PC-3 (cell line): ENCODE results near the gene RASGRP3. TPM values are rescaled to one million over a fixed set of nuclear protein-coding genes. Genes with fewer than 3 reads are reported as not detected.
"Not testable (repeated sequence)": the region's sequence is repeated elsewhere in the genome, so short reads cannot be mapped to it uniquely, and the experiment has no call there.

Experiments used
- ATAC-seq: fragments of 200-7000 bp; cut with Tn5 transposase; 2 replicates; pipeline ENCODE4 v1.9.1; 2020; ENCODE audit warnings: mild to moderate bottlenecking, moderate library complexity
- BruUV-seq: library from RNA; stranded (reverse); fragments of 400-500 nt; replicated peaks from 2 replicates; lab custom pipeline; 2021; lab: Mats Ljungman, UMichigan
- CTCF ChIA-PET: fragments of 300-600 bp; sonication (Branson Sonifier 250); formaldehyde crosslinking; loops from one replicate; lab custom pipeline; 2022; ENCODE audit warnings: antibody characterized with exemption; lab: Charles Lee
- POLR2A ChIA-PET: fragments of 300-600 bp; sonication (Branson Sonifier 250); formaldehyde crosslinking; loops from one replicate; lab custom pipeline; 2022; ENCODE audit warnings: antibody characterized with exemption; ENCODE audit not compliant: unreplicated experiment; lab: Charles Lee
- DNase-seq: peaks from one replicate; pipeline ENCODE4 v3.0.0-alpha.2; 2015
- H2AFZ ChIP-seq: fragments of 300-600 bp; sonication (generic); 2 replicates; pipeline ENCODE4 v1.6.0; 2016; ENCODE audit warnings: antibody characterized with exemption, low read length
- H3F3A ChIP-seq: fragments of 300-600 bp; sonication (generic); one replicate; pipeline ENCODE4 v1.6.0; 2017; ENCODE audit warnings: antibody characterized with exemption, low read length, control low read depth, mild to moderate bottlenecking; ENCODE audit not compliant: unreplicated experiment
- H3K27ac ChIP-seq: fragments of 300-600 bp; sonication (generic); 2 replicates; pipeline ENCODE4 v1.5.1; 2016; ENCODE audit warnings: mild to moderate bottlenecking, low read length
- H3K27me3 ChIP-seq: fragments of 300-600 bp; sonication (generic); 2 replicates; pipeline ENCODE4 v1.6.1; 2016; ENCODE audit warnings: low read length, mixed read lengths
- H3K36me3 ChIP-seq: fragments of 300-600 bp; sonication (generic); 2 replicates; pipeline ENCODE4 v1.6.1; 2016; ENCODE audit warnings: low read depth, mixed run types, low read length, mixed read lengths
- H3K4me1 ChIP-seq: fragments of 300-600 bp; sonication (generic); 2 replicates; pipeline ENCODE4 v1.5.1; 2016; ENCODE audit warnings: low read length; ENCODE audit not compliant: insufficient read depth
- H3K4me2 ChIP-seq: fragments of 300-600 bp; sonication (generic); 2 replicates; pipeline ENCODE4 v1.6.0; 2016; ENCODE audit warnings: low read length
- H3K4me3 ChIP-seq: fragments of 300-600 bp; sonication (generic); 2 replicates; pipeline ENCODE4 v1.5.1; 2016; ENCODE audit warnings: mild to moderate bottlenecking, low read length, mixed read lengths
- H3K79me2 ChIP-seq: fragments of 300-600 bp; sonication (generic); 2 replicates; pipeline ENCODE4 v1.6.1; 2017; ENCODE audit warnings: low read length, mixed read lengths
- H3K9ac ChIP-seq: fragments of 300-600 bp; sonication (generic); 2 replicates; pipeline ENCODE4 v1.6.0; 2016; ENCODE audit warnings: mild to moderate bottlenecking, low read length
- H3K9me2 ChIP-seq: fragments of 300-600 bp; sonication (generic); replicated peaks from 2 replicates; pipeline ENCODE4 v1.6.1; 2016; ENCODE audit warnings: mixed run types, low read length, mixed read lengths
- H3K9me3 ChIP-seq: fragments of 300-600 bp; sonication (generic); 2 replicates; pipeline ENCODE4 v1.6.1; 2016; ENCODE audit warnings: low read length, mixed read lengths
- H4K20me1 ChIP-seq: fragments of 300-600 bp; sonication (generic); 2 replicates; pipeline ENCODE4 v1.6.1; 2016; ENCODE audit warnings: low read length, mixed read lengths
- EZH2 ChIP-seq: fragments of 300-600 bp; sonication (generic); IDR thresholded peaks from one replicate; pipeline ENCODE4 v1.6.1; 2017; ENCODE audit warnings: antibody characterized with exemption, mild to moderate bottlenecking, low read length; ENCODE audit not compliant: unreplicated experiment
- EZH2phosphoT487 ChIP-seq: fragments of 300-600 bp; sonication (generic); IDR thresholded peaks from 2 replicates; pipeline ENCODE4 v1.6.1; 2018; ENCODE audit warnings: mild to moderate bottlenecking, antibody characterized with exemption, low read length, borderline replicate concordance
- intact Hi-C: fragments of 100-400 bp; cut with micrococcal nuclease; formaldehyde crosslinking; loops from 2 replicates; pipeline ENCODE4 v1.9.0; 2023
- total RNA-seq: library from RNA; depleted of rRNA; stranded (reverse); fragments of >200 nt; gene quantifications from 2 replicates; pipeline ENCODE4 v1.2.3, GENCODE V29; 2014
- TF ChIP-seq, protein P1 (sequence below): fragments of 300-600 bp; sonication (generic); conservative IDR thresholded peaks from 2 replicates; pipeline ENCODE4 v1.5.1; 2017; ENCODE audit warnings: antibody characterized with exemption, low read depth, mild to moderate bottlenecking, low read length

The RASGRP3 gene
- total RNA-seq, 1 experiment from 2014 or later: 0.15 TPM

DNA sequence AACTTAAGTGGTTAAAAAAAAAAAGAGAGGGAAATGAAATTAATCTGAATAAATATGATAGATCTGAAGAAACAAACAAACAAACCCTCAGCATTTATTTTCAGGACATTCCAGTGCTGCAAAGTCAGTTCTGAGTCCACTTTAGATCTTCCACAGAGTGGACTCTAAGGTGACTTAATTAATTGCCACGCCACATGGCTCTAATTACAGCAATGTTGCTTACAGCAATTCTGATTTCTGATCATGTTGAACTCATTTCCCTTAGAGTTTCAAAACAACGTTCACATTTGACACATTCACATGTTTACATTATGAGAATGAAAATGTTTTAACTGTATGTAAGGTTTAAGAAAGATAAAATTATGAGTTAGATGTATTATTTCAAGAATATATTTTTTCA, 38.6 kb upstream of the RASGRP3 start:
- no peaks in the 10 kb centered on the region for H3K79me2 ChIP-seq

DNA sequence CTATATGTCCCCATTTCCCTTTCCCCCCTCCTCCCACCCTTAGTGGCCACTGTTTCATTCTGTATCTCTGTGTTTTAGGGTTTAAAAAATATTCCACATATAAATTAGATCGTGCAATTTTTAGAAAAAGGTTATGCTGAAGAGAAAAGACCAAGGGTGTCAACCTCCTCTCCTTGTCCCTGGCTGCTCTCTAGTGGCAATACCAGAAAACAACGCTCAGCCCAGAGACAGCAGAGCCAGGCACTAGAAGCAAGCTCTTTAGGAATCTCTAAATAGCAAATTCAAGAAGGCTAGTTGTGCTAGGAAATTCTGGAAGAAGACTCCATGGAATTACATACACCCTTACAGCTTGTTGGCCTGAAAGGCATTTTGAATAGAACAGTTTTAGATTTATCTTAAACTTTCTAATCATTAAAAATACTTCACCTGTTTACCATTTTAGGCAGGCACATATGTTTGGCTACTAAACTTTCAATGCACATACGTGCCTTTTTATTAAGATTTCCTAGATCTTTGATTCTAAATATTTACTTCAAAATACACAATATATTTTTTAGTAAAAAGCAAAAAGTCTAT, 35.1 kb upstream of the RASGRP3 start:
- no TSS peak for BruUV-seq
- DNase-seq: peak; percentile 68
- Histone ChIP-seq H3K4me2 (no peak overlapping the region), H3F3A (no peaks in the 10 kb centered on the region), H3K27me3 (no peaks in the 10 kb centered on the region), H3K4me1 (peaks cover 16% of the 10 kb centered on the region), H4K20me1 (no peaks in the 10 kb centered on the region), H3K4me3 (no peak overlapping the region), H3K36me3 (no peaks in the 10 kb centered on the region), H3K9me3 (no peaks in the 10 kb centered on the region), H3K9ac (no peak overlapping the region), H2AFZ (no peak overlapping the region), H3K9me2 (no peaks in the 10 kb centered on the region), H3K79me2 (no peaks in the 10 kb centered on the region), H3K27ac (no peak overlapping the region)
- intact Hi-C loops: loop anchor here (1.0 to 2.0 kb wide), 3 partner anchors 28 to 407 kb away; no protein-coding TSS in a partner anchor
- ATAC-seq: peak; percentile 90
- POLR2A ChIA-PET: no interaction called here
- TF ChIP-seq EZH2phosphoT487: no peak
- TF ChIP-seq, protein P1, sequence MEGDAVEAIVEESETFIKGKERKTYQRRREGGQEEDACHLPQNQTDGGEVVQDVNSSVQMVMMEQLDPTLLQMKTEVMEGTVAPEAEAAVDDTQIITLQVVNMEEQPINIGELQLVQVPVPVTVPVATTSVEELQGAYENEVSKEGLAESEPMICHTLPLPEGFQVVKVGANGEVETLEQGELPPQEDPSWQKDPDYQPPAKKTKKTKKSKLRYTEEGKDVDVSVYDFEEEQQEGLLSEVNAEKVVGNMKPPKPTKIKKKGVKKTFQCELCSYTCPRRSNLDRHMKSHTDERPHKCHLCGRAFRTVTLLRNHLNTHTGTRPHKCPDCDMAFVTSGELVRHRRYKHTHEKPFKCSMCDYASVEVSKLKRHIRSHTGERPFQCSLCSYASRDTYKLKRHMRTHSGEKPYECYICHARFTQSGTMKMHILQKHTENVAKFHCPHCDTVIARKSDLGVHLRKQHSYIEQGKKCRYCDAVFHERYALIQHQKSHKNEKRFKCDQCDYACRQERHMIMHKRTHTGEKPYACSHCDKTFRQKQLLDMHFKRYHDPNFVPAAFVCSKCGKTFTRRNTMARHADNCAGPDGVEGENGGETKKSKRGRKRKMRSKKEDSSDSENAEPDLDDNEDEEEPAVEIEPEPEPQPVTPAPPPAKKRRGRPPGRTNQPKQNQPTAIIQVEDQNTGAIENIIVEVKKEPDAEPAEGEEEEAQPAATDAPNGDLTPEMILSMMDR: peak; percentile 85
- CTCF ChIA-PET: interaction anchor here (0.5 to 1.1 kb wide), 10 partner anchors 29 to 409 kb away, joined by 3 to 21 read pairs (median 4); no protein-coding TSS in a partner anchor

More for the DNA sequence above, 38.6 kb upstream of the RASGRP3 start:
- Histone ChIP-seq H3K36me3 (no peaks in the 10 kb centered on the region), H3F3A (no peaks in the 10 kb centered on the region), H3K4me3 (no peak overlapping the region), H3K27ac (peak overlapping the region; percentile 55), H4K20me1 (no peaks in the 10 kb centered on the region), H2AFZ (0 out of 2 replicates have a peak overlapping the region, but pooled peaks have one; percentile 7), H3K9me2 (no peaks in the 10 kb centered on the region), H3K4me2 (peak overlapping the region; percentile 13; the same call in 1 of the 2 replicates), H3K9ac (peak overlapping the region; percentile 6; the same call in 1 of the 2 replicates), H3K9me3 (no peaks in the 10 kb centered on the region), H3K4me1 (peaks cover 25% of the 10 kb centered on the region), H3K27me3 (no peaks in the 10 kb centered on the region)
- TF ChIP-seq, protein P1: no peak
- TF ChIP-seq EZH2phosphoT487: no peak
- no peak for TF ChIP-seq EZH2
- CTCF ChIA-PET: interaction anchor here (0.6 kb wide), 1 partner anchor 38 kb away, joined by 8 read pairs; the partner anchor contains the start of gene RASGRP3
- POLR2A ChIA-PET: no interaction called here
- ATAC-seq (no peak), DNase-seq (no peak)
- BruUV-seq: no TSS peak
- intact Hi-C loops: no loop called here

DNA sequence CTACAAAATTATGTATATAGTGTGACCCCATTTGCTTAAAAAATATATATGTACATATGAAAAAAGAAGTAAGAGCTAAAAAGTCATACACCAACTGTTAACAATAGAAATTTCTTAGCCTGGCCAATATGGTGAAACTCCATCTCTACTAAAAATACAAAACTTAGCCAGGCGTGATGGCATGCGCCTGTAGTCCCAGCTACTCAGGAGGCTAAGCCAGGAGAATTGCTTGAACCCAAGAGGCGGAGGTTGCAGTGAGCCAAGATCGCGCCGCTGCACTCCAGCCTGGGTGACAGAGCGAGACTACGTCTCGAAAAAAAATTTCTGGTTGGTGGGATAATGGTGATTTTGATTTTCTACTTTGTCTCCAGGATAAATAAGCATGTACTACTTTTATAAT, 34.4 kb upstream of the RASGRP3 start:
- H3K9me3 ChIP-seq, BruUV-seq, H3K4me3 ChIP-seq, H2AFZ ChIP-seq, intact Hi-C loops, ATAC-seq, H3K27ac ChIP-seq, POLR2A ChIA-PET, H3K27me3 ChIP-seq, H3K4me2 ChIP-seq, H3K9me2 ChIP-seq, H3K9ac ChIP-seq, DNase-seq, H3F3A ChIP-seq, H4K20me1 ChIP-seq, H3K36me3 ChIP-seq, H3K4me1 ChIP-seq, H3K79me2 ChIP-seq: not testable (repeated sequence)
- CTCF ChIA-PET: interaction anchor here (0.7 kb wide), 1 partner anchor 24 kb away, joined by 5 read pairs; no protein-coding TSS in a partner anchor
